SU-DHL-6 (cell line): ENCODE data around the gene SLC43A2.

Experiments used
- H2AFZ ChIP-seq: fragments of 200-600 bp; sonication (generic); 2 replicates; pipeline ENCODE4 v1.6.1; 2014; ENCODE audit warnings: low read depth, mild to moderate bottlenecking, moderate library complexity, mixed read lengths, antibody characterized with exemption, low read length; ENCODE audit not compliant: severe bottlenecking
- H3F3A ChIP-seq: fragments of 200-600 bp; shearing (Covaris generic); 2 replicates; pipeline ENCODE4 v1.6.0; 2016; ENCODE audit warnings: antibody characterized with exemption, mild to moderate bottlenecking; ENCODE audit not compliant: insufficient read depth
- H3K27ac ChIP-seq: fragments of 200-600 bp; sonication (generic); 2 replicates; pipeline ENCODE4 v1.5.1; 2016; ENCODE audit warnings: low read depth, mild to moderate bottlenecking, low read length, moderate library complexity, mixed read lengths
- H3K27me3 ChIP-seq: fragments of 200-600 bp; sonication (generic), shearing (Covaris generic); 2 replicates; pipeline ENCODE4 v1.6.0; 2014; ENCODE audit warnings: mild to moderate bottlenecking, low read length
- H3K36me3 ChIP-seq: fragments of 200-600 bp; sonication (generic); 2 replicates; pipeline ENCODE4 v1.6.1; 2014; ENCODE audit warnings: mild to moderate bottlenecking, low read length, mixed read lengths
- H3K4me2 ChIP-seq: fragments of 300-600, 200-600 bp; shearing (Covaris generic), sonication (generic); 2 replicates; pipeline ENCODE4 v1.6.0; 2014; ENCODE audit warnings: low read length, low read depth, mild to moderate bottlenecking; ENCODE audit not compliant: poor library complexity, severe bottlenecking
- H3K4me3 ChIP-seq: fragments of 200-600 bp; sonication (generic); 2 replicates; pipeline ENCODE4 v1.5.1; 2014; ENCODE audit warnings: antibody characterized with exemption, low read length, mild to moderate bottlenecking, mixed read lengths; ENCODE audit not compliant: insufficient read depth, poor library complexity, severe bottlenecking
- H3K79me2 ChIP-seq: fragments of 200-600 bp; sonication (generic); 2 replicates; pipeline ENCODE4 v1.6.1; 2014; ENCODE audit warnings: mild to moderate bottlenecking, low read length, moderate library complexity; ENCODE audit not compliant: insufficient read depth
- H3K9ac ChIP-seq: fragments of 200-600 bp; sonication (generic); 2 replicates; pipeline ENCODE4 v1.7.0; 2014; ENCODE audit warnings: mild to moderate bottlenecking, low read length
- H3K9me2 ChIP-seq: fragments of 200-600 bp; sonication (generic); replicated peaks from 2 replicates; pipeline ENCODE4 v1.6.1; 2014; ENCODE audit warnings: low read length; ENCODE audit not compliant: insufficient read depth
- H3K9me3 ChIP-seq: fragments of 200-600 bp; sonication (generic); 2 replicates; pipeline ENCODE4 v1.6.1; 2014; ENCODE audit warnings: low read length, mixed read lengths; ENCODE audit not compliant: insufficient read depth
- H4K20me1 ChIP-seq: fragments of 200-600 bp; sonication (generic); 2 replicates; pipeline ENCODE4 v1.6.1; 2014; ENCODE audit warnings: low read depth, mild to moderate bottlenecking, antibody characterized with exemption, low read length, moderate library complexity, mixed read lengths
- CTCF ChIP-seq: fragments of 200-600 bp; sonication (generic); IDR thresholded peaks from one replicate; pipeline ENCODE4 v1.5.1; 2017; ENCODE audit warnings: antibody characterized with exemption, mild to moderate bottlenecking, low read length, moderate library complexity; ENCODE audit not compliant: insufficient read depth, poor library complexity, severe bottlenecking
- EZH2phosphoT487 ChIP-seq: fragments of 200-600 bp; sonication (generic), shearing (Covaris generic); conservative IDR thresholded peaks from 2 replicates; pipeline ENCODE4 v1.6.1; 2018; ENCODE audit warnings: mild to moderate bottlenecking, antibody characterized with exemption, low read length, moderate library complexity, mixed read lengths

SLC43A2 gene

GRCh38 chr17:1611715-1612114, 16.9 kb downstream of the SLC43A2 start:
- H3K4me3 ChIP-seq = no peak overlapping the region
- H3K9me2 ChIP-seq = no peaks in the 10 kb centered on the region
- H3K27ac ChIP-seq = no peak overlapping the region
- H3K36me3 ChIP-seq = 0 out of 2 replicates have a peak, but pooled peaks cover 3% of the 10 kb centered on the region
- H3K79me2 ChIP-seq = no peaks in the 10 kb centered on the region
- H3K9me3 ChIP-seq = no peaks in the 10 kb centered on the region
- H2AFZ ChIP-seq = no peak overlapping the region
- no peak for TF ChIP-seq EZH2phosphoT487
- TF ChIP-seq CTCF = no peak
- H3K27me3 ChIP-seq = no peaks in the 10 kb centered on the region
- H3K4me2 ChIP-seq = no peak overlapping the region
- H3K9ac ChIP-seq = no peak overlapping the region
- H3F3A ChIP-seq = no peaks in the 10 kb centered on the region
- H4K20me1 ChIP-seq = no peaks in the 10 kb centered on the region

- H3K9me3 ChIP-seq = no peaks in the 10 kb centered on the region
Measured at GRCh38 chr17:1608676-1609075, 20.0 kb downstream of the SLC43A2 start.

GRCh38 chr17:1607971-1608320, 20.7 kb downstream of the SLC43A2 start:
- H4K20me1 ChIP-seq = no peaks in the 10 kb centered on the region
- no peak overlapping the region for H3K9ac ChIP-seq
- H3K9me3 ChIP-seq = no peaks in the 10 kb centered on the region
- no peaks in the 10 kb centered on the region for H3K9me2 ChIP-seq
- H3K4me3 ChIP-seq = no peak overlapping the region
- no peak for TF ChIP-seq CTCF
- no peak for TF ChIP-seq EZH2phosphoT487
- no peak overlapping the region for H2AFZ ChIP-seq
- 0 out of 2 replicates have a peak, but pooled peaks cover 3% of the 10 kb centered on the region for H3K36me3 ChIP-seq
- no peak overlapping the region for H3K27ac ChIP-seq
- H3K79me2 ChIP-seq = no peaks in the 10 kb centered on the region
- H3K27me3 ChIP-seq = no peaks in the 10 kb centered on the region
- no peak overlapping the region for H3K4me2 ChIP-seq
- H3F3A ChIP-seq = no peaks in the 10 kb centered on the region

More at GRCh38 chr17:1608676-1609075, 20.0 kb downstream of the SLC43A2 start:
- Histone ChIP-seq H3K27ac (no peak overlapping the region; the same call in 1 of the 2 replicates), H3K4me2 (no peak overlapping the region), H3K27me3 (no peaks in the 10 kb centered on the region), H3K36me3 (0 out of 2 replicates have a peak, but pooled peaks cover 3% of the 10 kb centered on the region), H3K4me3 (no peak overlapping the region), H3K9ac (no peak overlapping the region), H3K9me2 (no peaks in the 10 kb centered on the region), H2AFZ (no peak overlapping the region), H4K20me1 (no peaks in the 10 kb centered on the region), H3K79me2 (no peaks in the 10 kb centered on the region), H3F3A (no peaks in the 10 kb centered on the region)
- TF ChIP-seq CTCF (no peak), EZH2phosphoT487 (no peak)
